Type B pancreatic cell (in vitro differentiated cells): Measurements from ENCODE around the gene PHYHD1. TPM values are rescaled to one million over a fixed set of nuclear protein-coding genes. Genes with fewer than 3 reads are reported as not detected.

Source experiments
- DNase-seq: peaks from one replicate; pipeline ENCODE4 v3.0.0; 2021; ENCODE audit warnings: mixed read lengths; ENCODE audit not compliant: unreplicated experiment; ENCODE audit errors: extremely low spot score
- H3K27ac Mint-ChIP-seq: 2 replicates; pipeline ENCODE4 v1.8.0; 2021; ENCODE audit warnings: mild to moderate bottlenecking, mixed read lengths
- H3K27me3 Mint-ChIP-seq: 2 replicates; pipeline ENCODE4 v1.8.0; 2021; ENCODE audit warnings: mixed read lengths
- H3K36me3 Mint-ChIP-seq: 2 replicates; pipeline ENCODE4 v1.8.0; 2021; ENCODE audit warnings: mixed read lengths
- H3K4me1 Mint-ChIP-seq: one replicate; pipeline ENCODE4 v1.8.0; 2021; ENCODE audit warnings: mixed read lengths; ENCODE audit not compliant: unreplicated experiment
- H3K4me3 Mint-ChIP-seq: 2 replicates; pipeline ENCODE4 v1.8.0; 2021; ENCODE audit warnings: mild to moderate bottlenecking, mixed read lengths
- H3K9me3 Mint-ChIP-seq: 2 replicates; pipeline ENCODE4 v1.8.0; 2021; ENCODE audit warnings: mixed read lengths
- total RNA-seq: library from RNA; stranded (reverse); gene quantifications from 2 replicates; pipeline ENCODE4 v1.2.1, GENCODE V29; 2021; ENCODE audit warnings: low replicate concordance
- TF ChIP-seq, protein P1 (sequence below): fragments of 200-600 bp; sonication (generic); conservative IDR thresholded peaks from 2 replicates; pipeline ENCODE4 v1.5.0; 2021; ENCODE audit warnings: antibody characterized with exemption, mild to moderate bottlenecking

Gene PHYHD1
- total RNA-seq, 1 donor from 2014 or later: 14.3 TPM

DNA sequence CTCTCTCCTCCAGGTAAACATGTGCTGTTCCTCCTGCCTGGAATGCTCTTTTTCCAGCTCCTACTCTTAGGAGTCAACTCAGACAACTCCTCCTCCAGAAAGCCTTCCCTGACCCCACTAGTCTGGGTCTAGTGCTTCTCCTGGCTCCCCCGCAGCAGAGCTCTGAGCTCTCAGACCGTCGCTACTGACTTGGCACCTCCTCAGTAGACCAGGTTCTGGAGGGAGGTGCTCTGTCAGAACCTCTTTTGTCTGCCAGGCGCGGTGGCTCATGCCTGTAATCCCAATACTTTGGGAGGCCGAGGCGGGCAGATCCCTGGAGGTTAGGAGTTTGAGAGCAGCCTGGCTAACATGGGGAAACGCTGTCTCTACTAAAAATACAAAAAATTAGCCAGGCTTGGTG, 35.4 kb upstream of the PHYHD1 start:
- no peaks in the 10 kb centered on the region for H3K27me3 Mint-ChIP-seq
- peak overlapping the region; percentile 74 for H3K4me3 Mint-ChIP-seq
- no peak for DNase-seq
- H3K27ac Mint-ChIP-seq: peak overlapping the region; percentile 48
- H3K4me1 Mint-ChIP-seq: peaks cover 26% of the 10 kb centered on the region
- TF ChIP-seq, protein P1, sequence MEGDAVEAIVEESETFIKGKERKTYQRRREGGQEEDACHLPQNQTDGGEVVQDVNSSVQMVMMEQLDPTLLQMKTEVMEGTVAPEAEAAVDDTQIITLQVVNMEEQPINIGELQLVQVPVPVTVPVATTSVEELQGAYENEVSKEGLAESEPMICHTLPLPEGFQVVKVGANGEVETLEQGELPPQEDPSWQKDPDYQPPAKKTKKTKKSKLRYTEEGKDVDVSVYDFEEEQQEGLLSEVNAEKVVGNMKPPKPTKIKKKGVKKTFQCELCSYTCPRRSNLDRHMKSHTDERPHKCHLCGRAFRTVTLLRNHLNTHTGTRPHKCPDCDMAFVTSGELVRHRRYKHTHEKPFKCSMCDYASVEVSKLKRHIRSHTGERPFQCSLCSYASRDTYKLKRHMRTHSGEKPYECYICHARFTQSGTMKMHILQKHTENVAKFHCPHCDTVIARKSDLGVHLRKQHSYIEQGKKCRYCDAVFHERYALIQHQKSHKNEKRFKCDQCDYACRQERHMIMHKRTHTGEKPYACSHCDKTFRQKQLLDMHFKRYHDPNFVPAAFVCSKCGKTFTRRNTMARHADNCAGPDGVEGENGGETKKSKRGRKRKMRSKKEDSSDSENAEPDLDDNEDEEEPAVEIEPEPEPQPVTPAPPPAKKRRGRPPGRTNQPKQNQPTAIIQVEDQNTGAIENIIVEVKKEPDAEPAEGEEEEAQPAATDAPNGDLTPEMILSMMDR: no peak
- no peaks in the 10 kb centered on the region for H3K9me3 Mint-ChIP-seq
- H3K36me3 Mint-ChIP-seq: peaks cover 9% of the 10 kb centered on the region

DNA sequence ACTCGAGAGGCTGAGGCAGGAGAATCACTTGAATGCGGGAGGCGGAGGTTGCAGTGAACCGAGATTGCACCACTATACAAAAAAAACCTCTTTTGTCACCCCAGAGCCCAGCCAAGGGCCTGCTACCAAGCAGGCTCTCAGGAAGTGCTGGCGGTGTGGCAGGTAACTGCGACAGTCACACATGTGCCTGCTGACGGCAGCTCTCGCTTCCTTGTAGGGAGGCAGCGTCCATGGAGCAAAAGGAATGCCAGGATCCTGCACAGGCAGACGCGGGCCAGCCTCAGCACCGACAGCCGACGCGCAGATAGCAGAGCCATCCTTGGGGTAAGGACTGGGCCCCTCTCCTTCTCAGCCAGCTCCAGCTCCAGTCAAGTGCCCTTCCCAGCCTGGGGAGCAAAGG, 35.0 kb upstream of the PHYHD1 start:
- H3K9me3 Mint-ChIP-seq: no peaks in the 10 kb centered on the region
- peaks cover 9% of the 10 kb centered on the region for H3K36me3 Mint-ChIP-seq
- TF ChIP-seq, protein P1: no peak

DNA sequence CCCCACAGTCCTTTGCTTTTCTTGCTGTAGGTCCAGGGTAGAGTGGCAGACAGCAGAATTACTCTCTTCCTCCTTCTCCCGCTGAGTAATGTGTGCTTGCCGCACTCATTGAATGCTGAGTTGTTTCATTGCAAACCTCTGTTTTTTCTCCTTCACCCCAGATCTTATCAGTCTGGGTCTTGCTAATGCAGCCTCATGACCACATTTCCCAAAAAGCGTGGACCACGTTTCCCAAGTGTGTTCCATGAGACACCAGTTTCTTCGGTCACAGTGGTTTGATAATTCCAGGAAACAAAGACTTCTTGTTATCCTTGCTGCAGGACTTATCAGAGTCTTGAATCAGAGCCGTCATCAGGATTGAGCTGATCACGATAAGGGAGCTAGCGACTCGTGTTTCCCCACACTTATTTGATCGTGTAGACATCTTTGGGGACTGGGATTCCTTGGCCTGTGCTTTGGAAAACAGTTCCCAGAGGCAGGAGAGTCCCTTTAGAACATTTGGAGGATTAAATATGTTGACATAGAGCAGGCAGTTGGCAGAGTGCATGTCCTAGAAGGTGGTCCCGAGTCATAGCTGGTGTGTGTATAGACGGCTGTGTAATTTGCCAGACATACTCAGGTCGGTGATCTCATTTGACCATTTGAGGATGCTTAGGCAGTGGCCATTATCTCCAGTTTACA, 34.4 kb upstream of the PHYHD1 start:
- peaks cover 9% of the 10 kb centered on the region for H3K36me3 Mint-ChIP-seq
- H3K9me3 Mint-ChIP-seq: no peaks in the 10 kb centered on the region
- H3K27me3 Mint-ChIP-seq: no peaks in the 10 kb centered on the region
- H3K27ac Mint-ChIP-seq: no peak overlapping the region
- no peak for DNase-seq
- H3K4me1 Mint-ChIP-seq: peaks cover 22% of the 10 kb centered on the region
- peak overlapping the region; percentile 32 for H3K4me3 Mint-ChIP-seq
- TF ChIP-seq, protein P1: no peak

More for the DNA sequence above, 35.0 kb upstream of the PHYHD1 start:
- Mint-ChIP-seq H3K27ac (peak overlapping the region; percentile 48), H3K27me3 (no peaks in the 10 kb centered on the region), H3K4me1 (peaks cover 24% of the 10 kb centered on the region), H3K4me3 (peak overlapping the region; percentile 32)
- no peak for DNase-seq

DNA sequence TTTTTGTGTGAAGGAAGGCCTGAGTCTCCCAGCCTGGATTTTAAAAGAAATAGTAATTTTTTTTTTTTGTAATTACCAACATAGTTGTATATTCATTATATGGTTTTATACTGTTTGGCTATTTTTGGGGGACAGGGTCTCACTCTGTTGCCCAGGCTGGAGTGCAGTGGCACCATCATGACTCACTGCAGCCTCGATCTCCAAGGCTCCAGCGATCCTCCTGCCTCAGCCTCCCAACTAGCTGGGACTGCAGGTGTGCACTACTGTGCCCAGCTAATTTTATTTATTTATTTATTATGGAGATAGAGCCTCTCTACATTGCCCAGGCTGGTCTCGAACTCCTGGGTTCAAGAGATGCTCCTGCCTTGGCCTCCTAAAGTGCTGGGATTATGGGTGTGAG, 33.7 kb upstream of the PHYHD1 start:
- peaks cover 22% of the 10 kb centered on the region for H3K4me1 Mint-ChIP-seq

DNA sequence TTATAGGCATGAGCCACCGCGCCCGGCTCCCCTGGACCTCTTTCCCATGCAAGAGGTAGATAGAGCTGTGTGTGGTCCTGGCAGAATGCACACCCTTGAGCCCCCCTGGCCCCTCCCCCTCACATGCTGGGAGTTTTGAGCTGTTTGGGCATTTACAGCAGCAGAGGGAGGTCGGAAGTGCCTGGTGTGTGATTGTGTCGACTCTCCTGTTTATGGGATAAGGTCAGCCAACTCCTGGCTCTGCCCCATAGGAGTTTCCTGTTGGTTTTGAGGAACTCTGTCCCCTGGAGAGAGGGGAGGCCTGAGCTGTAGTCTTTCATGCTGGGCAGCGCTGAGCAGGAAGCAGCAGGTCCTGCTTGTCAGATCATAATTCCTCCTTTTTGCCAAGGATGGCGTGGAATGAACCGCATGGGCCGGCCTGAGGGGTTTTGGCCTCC, 32.9 kb upstream of the PHYHD1 start:
- TF ChIP-seq, protein P1: no peak
- Mint-ChIP-seq H3K27me3 (no peaks in the 10 kb centered on the region), H3K27ac (no peak overlapping the region), H3K36me3 (peaks cover 9% of the 10 kb centered on the region), H3K4me1 (peaks cover 20% of the 10 kb centered on the region), H3K9me3 (no peaks in the 10 kb centered on the region), H3K4me3 (no peak overlapping the region)
- DNase-seq: no peak

More for the DNA sequence above, 33.7 kb upstream of the PHYHD1 start:
- Mint-ChIP-seq H3K9me3 (no peaks in the 10 kb centered on the region), H3K36me3 (peaks cover 9% of the 10 kb centered on the region), H3K4me3 (no peak overlapping the region), H3K27me3 (no peaks in the 10 kb centered on the region), H3K27ac (no peak overlapping the region)
- no peak for DNase-seq
- TF ChIP-seq, protein P1: no peak
